Tibial artery (tissue), 4 donors: Measurements from ENCODE around the gene LYPD6B.

Experiments used
- DNase-seq, 2 donors: peaks; one replicate each; pipeline ENCODE4 v3.0.0-alpha.2; 2019
- H3K27ac ChIP-seq, 2 donors: fragments of 200-600 bp; sonication (generic) in 1 of 2; 1 replicate in 1 of 2; 2 replicates in 1 of 2; pipeline ENCODE4 v1.5.1; 2018 to 2019; ENCODE audit warnings: mild to moderate bottlenecking in 1 of 2
- H3K27me3 ChIP-seq, 2 donors: fragments of 200-600 bp; sonication (generic) in 1 of 2; one replicate each; pipeline versions ENCODE4 v1.5.1 to v1.6.0; 2016 to 2019
- H3K36me3 ChIP-seq, 3 donors: fragments of 200-600 bp; sonication (generic) in 2 of 3; one replicate each; pipeline ENCODE4 v1.5.1; 2016 to 2019; ENCODE audit warnings: mild to moderate bottlenecking in 2 of 3
- H3K4me1 ChIP-seq, 4 donors: fragments of 200-600 bp; sonication (generic) in 2 of 4; 1 replicate in 3 of 4; 2 replicates in 1 of 4; pipeline ENCODE4 v1.5.1; 2016 to 2019
- H3K4me3 ChIP-seq, 2 donors: fragments of 200-600 bp; sonication (generic) in 1 of 2; 1 replicate in 1 of 2; 2 replicates in 1 of 2; pipeline ENCODE4 v1.5.1; 2018 to 2019; ENCODE audit warnings: mild to moderate bottlenecking in 2 of 2
- H3K9me3 ChIP-seq, 3 donors: fragments of 200-600 bp; sonication (generic) in 1 of 3; one replicate each; pipeline ENCODE4 v1.5.1; 2016 to 2019
- intact Hi-C: fragments of 100-400 bp; cut with DNase I; formaldehyde crosslinking; loops from one replicate; pipeline ENCODE4 v1.15.0; 2023; ENCODE audit warnings: low total_unique reads
- TF ChIP-seq, protein P1 (sequence below), 2 experiments: fragments of 200-600 bp in 1 of 2; fragments of 450-650 bp in 1 of 2; IDR thresholded peaks; one replicate each; pipeline ENCODE4 v1.5.1; 2017 to 2019; ENCODE audit warnings: antibody characterized with exemption in 2 of 2, mild to moderate bottlenecking in 1 of 2, moderate library complexity in 1 of 2

The LYPD6B gene

DNA sequence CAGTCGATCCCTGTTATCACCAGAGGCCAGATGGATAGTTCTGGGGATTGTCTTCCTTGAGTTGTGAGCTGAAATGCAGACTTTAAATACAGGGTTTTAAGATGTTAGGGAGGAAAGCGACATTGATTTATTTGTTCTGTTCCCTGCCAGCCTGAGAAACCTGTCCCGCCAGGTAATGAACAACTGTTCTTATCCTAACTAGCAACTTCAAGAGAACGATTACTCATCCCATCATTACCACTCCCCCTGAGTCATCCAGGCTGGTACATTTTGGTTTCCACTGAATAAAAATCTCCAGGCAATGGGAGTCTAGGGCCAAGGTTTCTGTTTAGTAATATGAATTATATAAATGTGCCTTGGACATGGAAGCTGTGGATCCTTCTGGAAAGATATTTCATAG is 131.2 kb downstream of the LYPD6B start:
- TF ChIP-seq, protein P1, sequence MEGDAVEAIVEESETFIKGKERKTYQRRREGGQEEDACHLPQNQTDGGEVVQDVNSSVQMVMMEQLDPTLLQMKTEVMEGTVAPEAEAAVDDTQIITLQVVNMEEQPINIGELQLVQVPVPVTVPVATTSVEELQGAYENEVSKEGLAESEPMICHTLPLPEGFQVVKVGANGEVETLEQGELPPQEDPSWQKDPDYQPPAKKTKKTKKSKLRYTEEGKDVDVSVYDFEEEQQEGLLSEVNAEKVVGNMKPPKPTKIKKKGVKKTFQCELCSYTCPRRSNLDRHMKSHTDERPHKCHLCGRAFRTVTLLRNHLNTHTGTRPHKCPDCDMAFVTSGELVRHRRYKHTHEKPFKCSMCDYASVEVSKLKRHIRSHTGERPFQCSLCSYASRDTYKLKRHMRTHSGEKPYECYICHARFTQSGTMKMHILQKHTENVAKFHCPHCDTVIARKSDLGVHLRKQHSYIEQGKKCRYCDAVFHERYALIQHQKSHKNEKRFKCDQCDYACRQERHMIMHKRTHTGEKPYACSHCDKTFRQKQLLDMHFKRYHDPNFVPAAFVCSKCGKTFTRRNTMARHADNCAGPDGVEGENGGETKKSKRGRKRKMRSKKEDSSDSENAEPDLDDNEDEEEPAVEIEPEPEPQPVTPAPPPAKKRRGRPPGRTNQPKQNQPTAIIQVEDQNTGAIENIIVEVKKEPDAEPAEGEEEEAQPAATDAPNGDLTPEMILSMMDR (IDR thresholded peaks at IDR 0.05) = no peak
- Histone ChIP-seq H3K4me1 (no peaks in the 10 kb centered on the region), H3K4me3 (no peak overlapping the region), H3K27ac (no peak overlapping the region), H3K27me3 (no peaks in the 10 kb centered on the region), H3K9me3 (peaks cover 0 to 3% (median 0%) of the 10 kb centered on the region in 3 donors), H3K36me3 (no peaks in the 10 kb centered on the region)
- no peak for DNase-seq
- intact Hi-C loops = no loop called here

DNA sequence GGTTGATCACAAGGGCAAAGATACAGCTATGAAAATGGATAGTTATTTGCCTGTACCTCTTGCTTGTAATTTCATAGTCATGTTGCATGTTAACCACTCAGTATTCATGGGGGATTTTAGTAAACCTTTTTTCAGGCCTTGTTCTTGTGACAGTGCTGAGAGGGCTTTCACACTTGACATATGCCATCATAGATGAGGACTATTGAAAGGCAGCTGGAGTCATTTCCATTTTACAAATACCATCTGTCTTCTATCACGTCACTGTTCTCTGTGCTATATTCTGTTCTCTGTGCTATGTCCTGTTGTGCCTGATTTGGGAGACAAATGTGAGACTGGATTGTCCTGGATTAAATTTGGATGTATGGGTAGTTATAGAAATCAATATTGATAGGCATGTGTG is 131.7 kb downstream of the LYPD6B start:
- DNase-seq = no peak
- Histone ChIP-seq H3K36me3 (no peaks in the 10 kb centered on the region), H3K4me1 (no peaks in the 10 kb centered on the region), H3K27me3 (no peaks in the 10 kb centered on the region), H3K9me3 (no peaks in the 10 kb centered on the region), H3K27ac (no peak overlapping the region), H3K4me3 (no peak overlapping the region)
- intact Hi-C loops = no loop called here
- TF ChIP-seq, protein P1 (IDR thresholded peaks at IDR 0.05) = no peak

DNA sequence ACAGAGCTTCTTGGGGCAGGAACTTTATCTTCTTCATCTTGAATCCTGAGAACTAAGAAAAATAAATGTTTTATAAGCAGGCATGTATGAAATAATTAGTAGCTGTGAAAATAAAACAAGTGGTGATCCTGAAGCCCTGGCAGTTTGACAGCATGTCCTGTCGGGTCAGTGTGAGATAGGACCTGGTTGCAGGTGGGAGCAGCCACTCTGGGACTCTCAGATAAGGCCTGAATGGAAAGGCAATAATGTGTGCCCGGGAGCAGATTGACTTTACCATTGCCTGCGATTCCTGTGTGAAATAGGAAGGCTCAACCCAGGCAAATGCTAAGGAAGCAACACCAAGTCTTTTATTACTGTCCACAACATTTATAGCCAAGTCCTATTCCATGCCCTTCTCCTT is 132.4 kb downstream of the LYPD6B start:
- no peak for DNase-seq
- H3K36me3 ChIP-seq = no peaks in the 10 kb centered on the region
- TF ChIP-seq, protein P1 (IDR thresholded peaks at IDR 0.05) = no peak
- no peaks in the 10 kb centered on the region for H3K27me3 ChIP-seq
- no peaks in the 10 kb centered on the region for H3K4me1 ChIP-seq
- H3K9me3 ChIP-seq = no peaks in the 10 kb centered on the region
- intact Hi-C loops = no loop called here
- H3K4me3 ChIP-seq = no peak overlapping the region
- no peak overlapping the region for H3K27ac ChIP-seq

DNA sequence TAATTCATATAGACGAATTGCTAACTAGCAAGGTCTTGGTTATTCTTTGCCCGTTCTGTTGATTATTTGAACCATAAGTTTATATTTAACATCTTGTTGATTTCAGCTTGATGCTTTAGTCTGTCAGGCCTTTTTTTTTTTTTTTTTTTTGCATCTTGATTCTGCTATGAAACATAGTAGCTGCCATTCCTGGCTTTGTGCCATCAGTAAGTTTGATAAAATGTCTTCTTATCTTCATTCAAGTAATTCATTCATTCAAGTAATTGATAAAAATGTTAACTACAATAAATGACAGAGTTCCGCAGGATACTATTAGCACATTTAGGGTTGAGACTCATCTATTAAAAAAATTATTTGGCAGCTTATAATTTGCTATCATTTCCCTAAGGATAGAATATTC is 134.7 kb downstream of the LYPD6B start:
- H3K27ac ChIP-seq = no peak overlapping the region
- no peak overlapping the region for H3K4me3 ChIP-seq
- no peaks in the 10 kb centered on the region for H3K36me3 ChIP-seq
- no peaks in the 10 kb centered on the region for H3K4me1 ChIP-seq
- TF ChIP-seq, protein P1 (IDR thresholded peaks at IDR 0.05) = no peak
- DNase-seq = no peak
- intact Hi-C loops = no loop called here
- no peaks in the 10 kb centered on the region for H3K27me3 ChIP-seq
- no peaks in the 10 kb centered on the region for H3K9me3 ChIP-seq

DNA sequence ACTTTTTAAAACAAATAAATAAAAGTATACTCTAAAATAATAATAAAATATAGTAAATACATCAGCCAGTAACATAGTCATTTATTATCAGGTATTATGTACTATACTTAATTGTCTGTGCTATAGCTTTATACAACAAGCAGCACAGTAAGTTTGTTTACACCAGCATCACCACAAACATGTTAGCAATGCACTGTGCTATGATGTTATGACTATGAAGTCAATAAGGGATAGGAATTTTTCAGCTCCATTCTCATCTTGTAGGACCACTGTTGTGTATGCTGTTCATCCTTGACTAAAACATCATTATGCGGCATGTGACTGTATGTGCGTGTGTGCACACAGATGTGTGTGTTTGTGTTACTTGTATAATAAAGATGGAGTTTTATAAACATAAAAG is 137.5 kb downstream of the LYPD6B start:
- Histone ChIP-seq H3K27me3 (no peaks in the 10 kb centered on the region), H3K4me3 (no peak overlapping the region), H3K4me1 (no peaks in the 10 kb centered on the region), H3K27ac (no peak overlapping the region), H3K9me3 (no peaks in the 10 kb centered on the region), H3K36me3 (no peaks in the 10 kb centered on the region)
- no peak for DNase-seq
- intact Hi-C loops = no loop called here
- TF ChIP-seq, protein P1 (IDR thresholded peaks at IDR 0.05) = no peak

DNA sequence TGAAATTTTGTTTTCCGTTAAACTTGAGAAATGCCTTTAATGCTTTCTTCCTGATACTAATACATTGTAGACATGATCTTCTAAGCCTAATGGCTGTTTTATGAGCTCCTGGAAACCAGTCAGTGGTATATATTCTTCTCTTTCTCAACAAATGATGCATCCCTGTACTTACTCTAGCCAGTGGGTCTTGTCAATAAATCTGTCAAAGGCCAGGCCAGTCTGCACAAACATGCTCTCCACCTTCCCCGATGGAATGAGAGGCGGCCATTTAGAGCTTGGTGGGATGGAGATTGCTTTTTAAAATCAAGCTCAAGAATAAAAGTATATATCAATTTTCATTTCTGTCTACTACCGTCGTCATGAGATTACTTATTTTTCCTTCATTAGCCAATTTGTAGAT is 140.1 kb downstream of the LYPD6B start:
- no peaks in the 10 kb centered on the region for H3K36me3 ChIP-seq
- H3K27me3 ChIP-seq = no peaks in the 10 kb centered on the region
- intact Hi-C loops = no loop called here
- no peaks in the 10 kb centered on the region for H3K9me3 ChIP-seq
- H3K4me3 ChIP-seq = no peak overlapping the region
- no peak for DNase-seq
- no peaks in the 10 kb centered on the region for H3K4me1 ChIP-seq
- TF ChIP-seq, protein P1 (IDR thresholded peaks at IDR 0.05) = no peak
- no peak overlapping the region for H3K27ac ChIP-seq
